GM10248 (cell line): ENCODE results near the gene PPIL4.

Experiments used
- CTCF ChIA-PET: fragments of 300-600 bp; sonication (Branson Sonifier 250); formaldehyde crosslinking; extraction: SDS; loops from one replicate; lab custom pipeline; 2021; ENCODE audit warnings: antibody characterized with exemption; lab: Yijun Ruan, JAX
- POLR2A ChIA-PET: fragments of 350-650 bp; sonication (Branson Sonifier 250); formaldehyde crosslinking; extraction: SDS; loops from one replicate; lab custom pipeline; 2020; ENCODE audit warnings: antibody characterized with exemption; lab: Yijun Ruan, JAX
- DNase-seq: peaks from one replicate; pipeline ENCODE4 v3.0.0; 2012; ENCODE audit errors: extremely low spot score
- TF ChIP-seq, protein P1 (sequence below): IDR thresholded peaks from 2 replicates; pipeline ENCODE4 v1.5.1; 2012; ENCODE audit warnings: mild to moderate bottlenecking, low read depth; ENCODE audit errors: extremely low read depth, missing control alignments, control extremely low read depth

Gene PPIL4

DNA sequence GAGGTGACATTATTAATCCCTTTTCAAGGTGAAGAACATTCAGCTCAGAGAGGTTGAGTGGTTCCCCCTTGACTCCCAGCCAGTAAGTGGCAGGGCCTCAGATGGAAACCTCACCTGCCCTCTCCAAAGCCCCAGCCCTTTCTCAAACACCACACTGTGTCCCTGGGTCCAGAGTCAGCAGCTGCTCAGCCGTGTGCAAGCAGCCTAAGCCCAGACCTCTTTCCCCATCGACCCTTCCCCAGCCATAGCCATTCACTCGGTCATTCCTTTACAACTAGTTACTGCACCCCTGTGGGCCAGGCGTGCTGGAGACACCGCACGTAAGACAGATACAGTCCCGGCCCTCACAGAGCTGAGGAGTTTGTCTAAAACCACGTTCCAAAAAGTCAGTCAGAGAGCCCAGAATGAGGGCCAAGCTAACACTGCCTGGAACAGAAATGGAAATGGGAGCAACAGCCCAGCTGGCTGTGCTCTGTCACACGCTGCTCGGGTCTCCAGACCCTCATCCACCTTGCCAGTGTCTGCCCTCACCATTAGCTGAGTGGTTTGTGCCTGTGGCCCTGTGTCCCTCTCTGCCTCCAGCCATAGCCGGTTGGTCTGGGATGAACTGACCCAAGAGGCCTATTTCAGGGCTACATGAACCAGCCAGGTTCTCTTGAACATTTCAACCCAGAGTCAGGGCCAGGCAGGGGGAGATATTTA lies 90.7 kb downstream of the PPIL4 start:
- CTCF ChIA-PET: interaction anchor here (2.5 kb wide), 1 partner anchor 13 kb away, joined by 10 read pairs; no protein-coding TSS in a partner anchor
- TF ChIP-seq, protein P1, sequence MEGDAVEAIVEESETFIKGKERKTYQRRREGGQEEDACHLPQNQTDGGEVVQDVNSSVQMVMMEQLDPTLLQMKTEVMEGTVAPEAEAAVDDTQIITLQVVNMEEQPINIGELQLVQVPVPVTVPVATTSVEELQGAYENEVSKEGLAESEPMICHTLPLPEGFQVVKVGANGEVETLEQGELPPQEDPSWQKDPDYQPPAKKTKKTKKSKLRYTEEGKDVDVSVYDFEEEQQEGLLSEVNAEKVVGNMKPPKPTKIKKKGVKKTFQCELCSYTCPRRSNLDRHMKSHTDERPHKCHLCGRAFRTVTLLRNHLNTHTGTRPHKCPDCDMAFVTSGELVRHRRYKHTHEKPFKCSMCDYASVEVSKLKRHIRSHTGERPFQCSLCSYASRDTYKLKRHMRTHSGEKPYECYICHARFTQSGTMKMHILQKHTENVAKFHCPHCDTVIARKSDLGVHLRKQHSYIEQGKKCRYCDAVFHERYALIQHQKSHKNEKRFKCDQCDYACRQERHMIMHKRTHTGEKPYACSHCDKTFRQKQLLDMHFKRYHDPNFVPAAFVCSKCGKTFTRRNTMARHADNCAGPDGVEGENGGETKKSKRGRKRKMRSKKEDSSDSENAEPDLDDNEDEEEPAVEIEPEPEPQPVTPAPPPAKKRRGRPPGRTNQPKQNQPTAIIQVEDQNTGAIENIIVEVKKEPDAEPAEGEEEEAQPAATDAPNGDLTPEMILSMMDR: no peak
- POLR2A ChIA-PET: no interaction called here
- DNase-seq: no peak
